ENCODE results near the gene CEP55. TPM values are rescaled to one million over a fixed set of nuclear protein-coding genes. Genes with fewer than 3 reads are reported as not detected.

CEP55 gene
- 2.2 and 3.8 TPM in 2 replicates for total RNA-seq

GRCh38 chr10:93496322-93497041 is at the start of gene CEP55:
Gene CEP55 (plus strand): TSS chr10:93496612. CDS start chr10:93500052, 3,440 bp downstream.

GRCh38 chr10:93482145-93482834 is 14.1 kb upstream of the CEP55 start, which contains the start of gene MYOF:
Gene MYOF (minus strand): TSS chr10:93482334. CDS start chr10:93482194, 140 bp downstream.

GRCh38 chr10:93566435-93567276 is 70.2 kb downstream of the CEP55 start, which contains the start of gene FFAR4:
Gene FFAR4 (plus strand): TSS chr10:93566665. CDS start chr10:93566721, 56 bp downstream.

Other genes with a start within 250 kb of the CEP55 start
- gene MYOF, start 14.3 kb upstream of the CEP55 start, total RNA-seq, result 136 and 159 TPM in 2 replicates
- not detected in 2 replicates for gene FFAR4, start 70.1 kb downstream of the CEP55 start, total RNA-seq
- 5.8 and 6.4 TPM in 2 replicates for gene RBP4, start 104.6 kb downstream of the CEP55 start, total RNA-seq
- gene PDE6C, start 115.9 kb downstream of the CEP55 start, total RNA-seq, result not detected in 2 replicates
- gene FRA10AC1, start 206.0 kb downstream of the CEP55 start, total RNA-seq, result 3.6 and 61.6 TPM in 2 replicates

All from cardiac ventricle fibroblast (primary cell).